ENCODE results near the gene GPC4.

The GPC4 gene

DNA sequence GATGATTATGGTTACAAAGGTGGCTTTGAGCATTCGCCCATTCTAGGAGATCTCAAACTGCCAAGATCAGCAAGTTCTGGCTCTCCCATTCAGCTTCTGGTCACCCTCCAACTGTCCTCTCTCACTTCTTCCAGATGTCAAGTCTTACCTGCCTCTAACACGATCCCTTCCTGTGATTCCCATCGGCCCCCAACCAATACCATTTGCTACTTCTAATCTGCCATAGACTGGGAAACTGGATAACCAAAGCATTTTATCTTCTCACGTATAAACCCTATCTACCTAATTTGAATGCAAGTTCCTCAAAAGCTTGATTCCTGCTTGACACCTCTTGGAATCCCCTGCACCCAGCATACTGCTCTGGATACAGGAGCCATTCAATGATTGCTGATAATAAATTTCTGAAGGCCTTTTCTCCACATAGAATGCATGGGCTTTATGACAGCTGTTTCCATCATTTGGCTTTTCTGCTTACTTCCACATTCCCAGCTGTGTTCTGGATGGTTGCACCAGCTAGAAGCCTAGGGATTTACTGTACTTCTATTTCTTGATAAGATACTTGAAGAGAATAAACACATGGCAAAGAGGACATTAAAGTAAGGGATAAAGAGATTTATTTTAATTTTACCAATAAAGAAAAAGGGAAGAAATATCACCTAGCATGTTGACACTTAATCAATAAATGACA, 9.6 kb downstream of the GPC4 start:
- no peak for DNase-seq

DNA sequence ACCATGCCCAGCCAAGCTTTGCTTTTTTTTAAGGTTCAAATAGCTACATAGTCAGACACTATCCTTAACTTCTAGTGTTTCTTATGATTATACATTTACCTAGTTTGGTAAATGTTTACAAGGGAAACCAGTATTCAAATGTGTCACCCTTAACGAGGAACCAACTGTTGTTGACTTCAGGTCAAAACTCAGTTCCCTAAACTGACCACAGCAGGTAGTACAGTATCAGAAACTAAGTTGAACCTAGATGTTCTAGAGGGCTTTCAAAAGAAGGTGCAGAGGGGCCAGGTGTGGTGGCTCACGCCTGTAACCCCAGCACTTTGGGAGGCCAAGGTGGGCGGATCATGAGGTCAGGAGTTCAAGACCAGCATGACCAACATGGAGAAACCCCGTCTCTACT, 11.3 kb downstream of the GPC4 start:
- DNase-seq = no peak

DNA sequence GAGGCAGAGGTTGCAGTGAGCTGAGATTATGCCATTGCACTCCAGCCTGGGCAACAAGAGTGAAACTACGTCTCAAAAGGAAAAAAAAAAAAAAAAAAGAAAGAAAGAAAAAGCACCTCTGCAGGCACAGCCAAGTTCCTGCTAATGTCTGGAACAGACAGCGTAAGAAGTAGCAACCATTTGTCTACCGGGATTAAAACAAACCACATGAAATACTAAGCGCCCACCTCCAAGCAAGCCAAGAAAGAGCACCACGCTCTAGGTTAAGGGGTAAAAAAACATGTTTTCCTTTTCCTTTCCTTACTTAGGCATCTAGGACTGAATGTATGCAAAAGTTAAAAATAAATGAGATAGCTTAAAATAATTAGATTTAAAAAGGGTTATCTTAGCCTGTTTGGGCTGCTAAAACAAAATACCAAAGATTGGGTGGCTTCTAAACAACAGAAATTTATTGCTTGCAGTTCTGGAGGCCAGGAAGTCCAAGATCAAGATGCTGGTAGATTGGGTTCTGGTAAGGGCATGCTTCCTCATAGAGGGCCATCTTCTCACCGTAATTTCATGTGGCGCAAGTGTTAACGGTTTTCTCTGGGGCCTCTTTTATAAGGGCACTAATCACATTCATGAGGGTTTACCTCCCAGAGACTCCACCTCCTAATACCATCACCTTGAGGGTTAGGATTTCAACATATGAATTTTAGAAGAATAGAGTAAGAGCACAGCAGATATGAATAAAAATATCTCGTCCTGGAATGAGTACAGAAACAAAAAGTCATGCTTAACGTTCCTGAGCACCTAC, 12.3 kb downstream of the GPC4 start:
- DNase-seq = no peak

DNA sequence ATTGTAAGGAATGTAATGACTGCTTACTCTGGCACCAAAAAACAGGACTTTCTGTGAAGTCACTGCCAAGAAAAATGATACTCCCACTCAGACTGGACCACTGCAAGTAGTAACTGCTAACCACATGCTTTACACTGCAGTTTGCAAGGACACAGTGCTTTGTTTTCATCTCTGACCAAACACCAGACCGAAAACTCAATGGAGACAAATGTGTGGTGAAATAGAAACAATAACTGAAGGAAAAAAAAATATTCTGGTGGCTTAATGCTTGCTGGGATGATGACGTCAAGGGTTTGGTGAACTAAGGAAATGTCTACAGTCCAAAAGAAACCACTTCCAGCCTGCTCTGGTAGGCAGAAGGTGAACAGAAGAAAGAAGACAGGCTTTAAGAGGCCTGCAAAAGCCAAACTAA, 13.2 kb downstream of the GPC4 start:
- no peak for DNase-seq

DNA sequence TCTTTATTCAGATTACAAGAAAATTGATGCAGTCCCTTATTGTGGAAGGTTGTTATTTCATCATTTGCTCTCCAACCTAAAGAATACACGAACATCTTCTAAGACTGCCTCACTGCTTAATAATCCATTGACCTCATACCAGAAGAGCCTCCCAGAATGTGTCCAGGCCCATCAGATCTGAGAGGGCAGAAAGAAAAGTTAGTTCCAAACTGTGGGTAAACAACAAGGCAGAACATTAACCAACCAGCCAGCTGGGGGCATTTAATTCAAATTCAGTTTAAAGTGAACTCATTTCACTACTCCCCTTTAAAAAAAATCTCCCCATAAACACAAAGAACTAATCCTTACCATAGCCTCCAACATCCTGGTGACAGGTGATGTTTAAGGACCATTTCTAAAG, 13.8 kb downstream of the GPC4 start:
- DNase-seq = no peak

DNA sequence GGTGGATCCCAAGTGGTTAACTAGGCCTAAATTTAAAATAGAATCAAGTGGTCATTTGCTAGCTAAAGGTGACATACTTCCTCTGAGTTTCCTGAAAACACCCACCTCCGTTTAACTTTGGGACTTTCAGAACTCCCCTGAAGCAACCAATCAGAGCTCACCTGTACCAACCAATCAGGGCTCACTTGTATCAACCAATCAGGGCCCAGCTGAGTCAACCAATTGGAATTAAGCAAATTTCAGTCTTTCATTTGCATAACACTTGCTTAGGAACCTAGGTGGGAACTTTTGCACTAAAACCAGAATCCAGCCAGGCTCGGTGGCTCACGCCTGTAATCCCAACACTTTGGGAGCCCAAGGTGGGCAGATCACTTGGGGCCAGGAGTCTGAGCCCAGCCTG, 15.9 kb downstream of the GPC4 start:
- no peak for DNase-seq

DNA sequence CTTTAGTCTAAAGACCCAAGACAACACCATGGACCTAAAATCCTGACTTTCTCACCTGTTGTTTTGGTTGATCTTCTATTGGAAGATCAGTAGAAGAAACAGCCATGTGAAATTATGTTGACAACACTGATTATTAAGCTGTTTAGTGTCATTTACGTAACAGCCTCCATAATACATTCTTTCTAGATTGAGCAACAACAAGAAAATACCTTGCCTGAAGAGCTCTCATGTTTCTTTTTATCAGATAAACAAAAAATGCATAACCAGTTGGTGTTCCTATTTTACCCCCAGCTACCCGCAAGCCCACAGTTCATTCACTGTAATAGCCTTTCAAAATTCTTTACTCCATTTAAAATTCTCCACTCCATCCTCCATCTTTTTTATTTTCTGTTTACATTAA, 20.5 kb downstream of the GPC4 start:
- no peak for DNase-seq

DNA sequence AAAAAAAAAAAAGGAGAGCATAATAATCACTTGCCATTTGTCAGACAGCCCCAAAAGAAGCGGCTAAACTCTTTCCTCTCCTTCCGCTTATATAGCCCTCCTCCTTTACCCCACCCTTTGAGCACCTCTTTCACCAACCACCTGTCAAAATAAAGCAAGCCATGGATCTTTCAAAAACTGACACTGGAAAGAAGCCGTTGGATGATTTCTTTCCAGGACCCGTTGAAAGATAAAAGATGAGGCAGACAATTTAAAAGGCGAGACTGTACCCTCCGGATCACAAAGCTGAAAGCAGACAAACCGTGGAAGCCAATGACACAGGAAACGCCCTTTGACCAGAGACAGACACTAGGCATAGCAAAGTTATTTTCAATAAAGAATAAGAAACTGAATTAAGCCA, 22.6 kb downstream of the GPC4 start:
- no peak for DNase-seq

DNA sequence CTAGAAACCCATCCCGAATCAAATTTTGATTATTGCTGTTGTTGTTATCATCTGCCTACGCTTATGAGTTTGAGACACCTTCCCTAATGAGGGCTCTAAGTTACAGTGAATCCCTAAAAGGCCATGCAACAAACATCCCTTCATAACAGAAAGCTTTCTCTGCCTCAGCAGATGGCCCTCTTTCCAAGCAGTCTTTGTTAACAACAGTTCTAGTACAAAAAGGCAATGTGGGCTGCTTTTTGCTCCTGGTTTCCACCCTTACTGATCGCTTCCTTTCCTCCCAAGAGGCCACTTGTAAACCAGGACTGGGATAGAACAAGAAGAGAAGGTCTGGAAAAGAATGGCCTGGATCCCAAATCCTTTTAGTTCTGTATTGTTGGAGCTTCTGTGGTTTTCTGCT, 24.2 kb downstream of the GPC4 start:
- DNase-seq = no peak

DNA sequence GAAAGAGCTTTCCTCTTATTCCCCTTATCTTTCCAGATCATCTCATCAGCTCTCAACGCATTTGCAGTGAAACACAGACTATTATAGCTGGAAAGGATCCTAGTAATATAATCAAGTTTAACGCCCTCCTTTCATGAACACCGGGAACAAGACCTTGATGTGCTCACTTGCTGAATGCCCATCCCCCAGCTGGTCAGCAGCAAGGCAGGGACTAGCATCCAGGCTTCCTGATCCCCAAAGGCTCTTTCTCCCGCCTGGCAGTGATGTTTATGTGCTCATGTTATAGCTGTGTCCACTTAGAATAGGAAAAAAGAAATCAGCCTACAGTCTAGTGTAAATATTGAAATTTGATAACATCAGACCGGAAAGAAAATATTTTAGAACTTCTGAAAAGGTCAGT, 24.6 kb downstream of the GPC4 start:
- DNase-seq = no peak

DNA sequence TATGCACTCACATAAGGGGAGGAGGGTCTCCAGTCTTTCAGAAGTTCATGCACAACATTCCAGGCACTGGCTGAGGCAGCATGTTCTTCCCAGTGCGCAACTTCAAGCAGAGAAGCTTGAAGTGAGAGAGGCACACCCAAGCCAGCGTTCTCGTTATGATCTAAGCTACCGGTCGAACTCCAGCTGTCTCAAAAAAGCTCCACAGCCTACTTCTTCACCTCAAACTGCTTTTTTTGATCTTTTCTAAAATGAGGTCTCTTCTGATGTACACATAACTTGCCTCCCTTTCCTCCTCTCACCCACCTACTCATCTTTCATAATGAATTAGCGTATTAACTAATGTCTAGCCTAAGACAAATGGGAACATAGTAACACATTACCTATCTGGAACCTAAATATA, 25.3 kb downstream of the GPC4 start:
- DNase-seq = no peak

DNA sequence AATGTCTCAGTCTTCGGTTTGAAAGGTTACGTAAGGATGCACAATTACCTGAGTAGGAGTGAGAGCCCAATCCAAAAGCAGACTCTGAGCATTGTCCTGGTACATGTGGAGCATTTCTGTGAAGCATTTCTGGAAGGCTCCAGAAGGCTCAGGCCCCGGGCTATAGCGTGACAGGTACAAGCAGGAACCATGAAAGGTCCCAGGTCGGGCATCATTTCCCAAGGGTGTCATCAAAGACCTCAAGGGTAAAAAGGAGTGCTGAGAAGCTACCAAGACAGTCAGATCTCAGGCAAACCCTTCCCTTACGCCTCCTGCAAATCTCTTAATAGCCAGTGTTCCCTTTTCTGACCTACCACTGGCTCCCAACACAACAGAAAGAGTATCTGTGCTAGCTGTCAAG, 30.8 kb downstream of the GPC4 start:
- no peak for DNase-seq

DNA sequence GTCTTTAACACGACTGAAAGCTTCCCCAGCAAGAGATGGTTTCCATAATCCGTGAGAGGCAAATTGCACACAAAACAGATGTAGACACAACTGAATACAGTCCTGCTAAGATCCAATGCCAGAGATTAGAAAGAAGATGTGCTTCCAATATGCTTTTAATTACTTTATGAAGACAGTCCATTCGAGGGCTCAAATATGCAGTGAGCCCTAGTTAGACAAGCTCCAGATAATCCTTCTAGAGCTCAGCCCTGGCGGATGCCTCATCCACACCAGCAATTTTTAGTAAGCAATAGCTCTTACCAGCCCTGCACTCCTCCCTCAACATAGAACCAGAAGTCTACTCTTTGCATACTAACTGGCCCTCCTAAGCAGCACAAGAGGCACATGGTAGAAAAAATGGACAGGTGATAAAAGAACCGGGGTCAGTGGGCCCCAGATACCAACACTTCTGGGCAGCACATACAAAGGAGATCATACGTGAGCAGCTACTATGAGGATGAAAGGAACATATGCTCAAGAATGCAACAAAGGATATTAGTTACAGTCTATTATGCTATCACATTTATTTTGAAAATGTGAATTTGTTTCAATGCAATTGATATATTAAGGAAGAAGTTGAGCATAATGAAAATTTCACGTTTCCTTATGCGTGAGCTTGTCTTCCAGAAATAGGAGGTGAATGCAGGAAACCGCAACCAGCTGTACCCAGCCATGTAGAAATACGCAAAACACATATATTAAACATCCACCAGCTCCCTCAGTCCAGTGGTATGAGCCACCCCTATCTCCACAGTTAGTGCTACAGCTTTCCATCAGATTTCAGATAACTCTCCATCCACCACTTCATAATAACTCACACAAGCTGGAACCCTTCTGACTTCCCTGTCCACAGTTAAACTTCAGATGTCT, 34.3 kb downstream of the GPC4 start:
- DNase-seq = no peak

DNA sequence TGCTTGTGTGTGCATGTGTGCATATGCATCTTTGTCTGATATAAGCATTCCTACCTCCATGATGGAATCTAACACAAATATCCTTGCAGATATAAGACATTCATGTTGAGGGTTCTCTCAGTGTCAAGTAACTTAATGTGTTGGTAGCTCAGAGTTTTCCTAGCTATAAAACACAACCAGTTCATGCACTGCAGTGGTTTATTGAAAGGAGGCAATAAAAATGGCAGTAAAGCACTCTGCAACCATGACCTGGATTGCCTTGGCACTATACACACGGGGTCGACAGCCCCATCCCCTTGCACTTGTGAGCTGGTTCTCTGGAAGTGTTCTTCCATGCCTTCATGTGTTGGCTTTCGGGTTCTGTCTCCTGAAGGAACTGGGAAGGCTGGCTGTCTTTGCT, 38.9 kb downstream of the GPC4 start:
- no peak for DNase-seq

DNA sequence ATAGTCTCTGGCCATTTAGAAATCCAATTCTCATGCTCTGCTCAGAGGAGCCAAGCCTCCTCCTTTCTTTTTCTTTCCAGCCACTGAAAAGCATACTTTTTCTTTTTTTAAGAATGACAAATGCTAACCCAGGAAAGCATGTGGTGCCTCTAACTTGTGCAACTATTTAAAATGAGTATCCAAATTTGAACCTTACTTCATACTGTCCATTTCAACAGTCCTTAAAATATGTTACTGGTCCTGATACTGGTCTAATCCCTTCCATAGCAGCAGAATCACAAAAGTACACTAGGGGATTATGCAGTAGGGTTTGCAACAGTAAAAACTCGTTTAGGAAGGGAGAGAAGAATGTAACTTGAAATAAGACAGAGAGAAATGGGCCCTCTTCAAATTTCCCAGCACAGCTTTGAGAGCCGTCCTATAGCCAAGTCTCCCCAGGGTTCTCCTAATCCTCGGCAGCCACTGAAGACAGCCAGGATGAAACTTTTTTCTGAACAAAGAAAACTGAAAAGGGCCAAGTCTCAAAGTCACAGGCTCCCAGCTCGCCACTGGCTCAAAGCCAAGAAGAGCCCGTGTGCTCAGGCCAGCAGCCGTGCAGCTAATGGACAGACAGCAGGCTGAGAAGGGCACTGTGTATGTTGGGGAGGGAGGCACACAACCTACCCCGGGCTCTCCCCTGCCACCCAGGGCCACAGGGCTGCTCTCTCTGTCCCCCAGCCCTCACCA, 39.5 kb downstream of the GPC4 start:
- DNase-seq = no peak

DNA sequence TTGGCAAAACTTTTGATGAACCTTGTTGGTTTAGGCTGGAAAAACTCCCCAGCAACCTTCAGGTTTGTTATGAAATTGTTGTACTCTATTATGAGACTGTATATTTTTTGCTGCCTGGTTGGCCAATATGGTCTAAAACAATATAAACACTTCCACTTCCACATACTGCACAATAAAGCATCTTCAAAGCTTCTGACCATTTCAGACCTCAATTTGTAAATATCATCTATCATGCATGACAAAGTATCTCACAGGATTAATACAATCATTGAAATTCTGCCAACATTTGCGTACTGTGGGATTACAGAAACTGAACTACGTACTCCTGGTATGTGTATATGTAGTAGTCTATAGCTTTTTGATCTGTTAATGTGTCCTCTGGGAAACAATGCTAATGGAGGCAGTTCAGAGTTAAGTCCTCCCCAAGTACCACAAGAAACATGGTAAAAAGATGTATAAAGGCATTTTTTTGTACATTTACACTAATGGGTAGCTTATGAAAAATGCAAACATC, 40.4 kb downstream of the GPC4 start:
- no peak for DNase-seq

DNA sequence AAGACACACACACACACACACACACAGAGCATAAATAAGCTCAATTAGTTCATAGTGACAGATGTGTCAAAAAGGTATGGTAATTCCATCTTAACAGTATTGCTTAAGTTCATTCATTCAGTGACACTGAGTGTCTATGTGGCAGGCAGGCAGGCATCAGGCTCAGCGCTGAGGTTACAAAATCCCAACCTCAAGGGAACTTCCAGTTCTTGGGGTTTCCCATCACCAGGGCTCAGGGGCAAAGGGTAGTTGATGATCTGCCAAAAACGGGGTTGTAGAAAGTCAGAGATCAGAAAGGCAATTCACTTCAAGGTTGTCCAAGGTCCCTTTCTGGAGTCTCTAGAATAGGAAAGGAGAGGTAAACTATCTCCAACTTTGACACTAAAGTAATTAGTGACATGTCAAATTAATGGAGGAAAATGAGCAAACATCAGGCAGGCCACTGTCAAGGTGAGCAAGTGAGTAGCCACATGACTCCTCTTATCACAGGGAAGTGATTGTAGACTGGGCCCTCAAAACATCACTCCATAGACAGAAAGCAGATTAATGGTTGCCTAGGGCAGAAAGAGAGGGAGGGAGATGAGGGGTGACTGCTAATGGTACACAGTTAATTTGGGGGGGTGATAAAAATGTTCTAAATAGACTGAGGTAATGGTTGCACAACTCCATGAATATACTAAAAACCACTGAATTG, 41.8 kb downstream of the GPC4 start:
- no peak for DNase-seq

DNA sequence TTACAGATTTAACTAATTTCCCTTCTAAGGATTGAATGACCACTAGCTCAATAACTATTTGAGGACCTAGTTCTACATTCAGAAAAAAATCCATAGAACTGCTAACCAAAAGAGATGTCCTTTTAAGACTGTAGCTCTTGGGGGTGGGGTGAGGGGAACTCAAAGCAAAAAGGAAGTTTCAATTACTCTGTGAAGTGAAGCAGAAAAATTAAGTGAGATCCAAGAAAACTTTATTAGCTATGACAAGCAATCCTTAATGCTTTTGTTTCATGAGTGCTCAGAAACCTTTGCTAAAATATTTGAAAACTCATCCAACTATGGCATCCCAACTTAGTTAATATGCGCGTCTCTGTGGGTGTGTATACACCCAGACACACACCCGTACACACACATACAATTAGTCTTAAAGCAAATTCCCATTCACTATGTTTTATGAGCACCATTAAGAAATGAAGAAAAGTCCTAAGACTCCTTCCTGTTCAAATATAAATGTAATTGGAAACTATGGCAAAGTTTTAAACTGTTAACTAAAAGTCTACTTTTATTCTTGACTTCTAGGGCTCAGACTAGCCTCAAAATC, 44.5 kb downstream of the GPC4 start:
- no peak for DNase-seq

DNA sequence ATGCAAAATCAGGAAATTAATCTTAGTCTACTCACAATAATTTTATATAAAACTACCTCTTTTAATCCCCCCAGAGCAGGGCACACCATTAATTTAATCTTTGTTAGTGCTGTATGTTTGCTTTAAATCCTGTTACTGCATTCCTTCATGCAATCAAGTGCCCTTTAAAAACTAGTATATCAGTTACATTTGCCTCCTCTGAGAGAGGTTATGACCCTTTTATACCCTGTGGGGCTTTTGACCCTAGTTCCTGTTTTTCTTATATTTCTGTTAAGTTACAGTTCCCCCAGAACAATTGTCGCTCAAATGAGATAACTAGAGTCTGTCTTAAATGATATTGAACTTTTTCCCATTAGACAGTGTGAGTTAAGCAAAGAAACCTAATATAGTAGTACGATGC, 46.2 kb downstream of the GPC4 start:
- DNase-seq = no peak

DNA sequence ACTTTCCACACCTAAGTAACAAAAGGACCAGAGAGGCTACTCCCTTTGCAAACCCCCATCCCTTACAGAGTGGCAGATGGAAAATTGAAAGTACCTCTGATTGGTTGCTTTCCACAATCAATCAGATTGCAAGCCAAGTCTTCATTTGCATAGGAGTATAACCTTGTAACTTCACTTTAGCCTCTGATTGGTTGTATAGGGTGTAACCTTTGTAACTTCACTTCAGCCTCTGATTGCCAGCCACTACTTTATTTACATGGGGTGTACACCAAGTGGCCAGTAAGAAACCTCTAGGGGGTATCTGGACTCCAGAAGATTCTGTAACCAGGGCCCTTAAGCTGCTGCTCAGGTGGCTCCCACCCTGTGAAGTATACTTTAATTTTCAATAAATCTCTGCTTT, 48.6 kb downstream of the GPC4 start:
- no peak for DNase-seq

DNA sequence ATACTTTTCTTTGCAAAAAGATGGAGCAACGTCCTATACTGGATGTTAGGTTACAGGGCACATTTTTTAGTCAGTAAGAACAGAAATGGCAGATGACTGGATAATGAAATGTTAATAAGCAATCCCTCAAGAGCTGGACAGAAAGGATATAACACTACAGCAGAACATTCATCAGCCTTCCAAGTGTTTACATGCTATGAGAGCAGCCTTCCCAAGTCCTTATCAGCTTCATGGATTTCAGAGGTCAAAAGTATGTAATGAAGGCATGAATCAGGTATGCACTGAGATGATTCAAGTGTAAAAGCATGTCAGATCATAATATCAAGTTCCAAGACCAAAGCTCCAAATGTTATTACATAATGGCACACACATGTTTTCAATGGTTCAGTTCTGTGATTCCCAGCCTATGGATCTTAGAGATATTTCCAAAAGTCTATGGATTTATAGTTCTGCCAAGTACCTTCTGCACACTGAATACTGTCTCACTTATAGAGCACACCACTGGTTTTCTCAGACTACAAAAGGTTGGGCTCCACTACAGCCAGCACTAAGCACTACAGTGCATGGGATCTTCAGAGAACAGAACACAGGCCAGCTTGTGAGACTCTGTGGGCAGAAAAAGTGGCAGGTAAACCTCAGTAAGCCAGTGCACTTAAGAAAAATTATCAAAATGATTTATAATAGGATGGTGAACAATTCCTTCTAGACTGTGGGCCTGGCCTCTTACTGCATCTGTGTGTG, 49.2 kb downstream of the GPC4 start:
- no peak for DNase-seq
